Chondrocyte (in vitro differentiated cells): ENCODE measurements around the gene SLC25A47. TPM values are rescaled to one million over a fixed set of nuclear protein-coding genes. Genes with fewer than 3 reads are reported as not detected.
"Not testable (repeated sequence)": the region's sequence is repeated elsewhere in the genome, so short reads cannot be mapped to it uniquely, and the experiment has no call there.

Source experiments
- DNase-seq: peaks from one replicate; pipeline ENCODE4 v3.0.0; 2021; ENCODE audit warnings: mixed read lengths, low spot score
- H3K27ac Mint-ChIP-seq: one replicate; pipeline ENCODE4 v1.8.0; 2021; ENCODE audit warnings: mild to moderate bottlenecking, moderate library complexity, mixed read lengths; ENCODE audit not compliant: unreplicated experiment
- H3K27me3 Mint-ChIP-seq: 2 replicates; pipeline ENCODE4 v1.8.0; 2021; ENCODE audit warnings: low read depth, mixed read lengths
- H3K36me3 Mint-ChIP-seq: 2 replicates; pipeline ENCODE4 v1.8.0; 2021; ENCODE audit warnings: low read depth, mixed read lengths
- H3K4me1 Mint-ChIP-seq: 2 replicates; pipeline ENCODE4 v1.8.0; 2021; ENCODE audit warnings: low read depth, mild to moderate bottlenecking, mixed read lengths
- H3K4me3 Mint-ChIP-seq: one replicate; pipeline ENCODE4 v1.8.0; 2021; ENCODE audit warnings: mild to moderate bottlenecking, moderate library complexity, mixed read lengths; ENCODE audit not compliant: unreplicated experiment
- H3K9me3 Mint-ChIP-seq: 2 replicates; pipeline ENCODE4 v1.8.0; 2021; ENCODE audit warnings: low read depth, mixed read lengths
- CTCF ChIP-seq: fragments of 200-600 bp; sonication (generic); IDR thresholded peaks from 2 replicates; pipeline ENCODE4 v1.5.0; 2021; ENCODE audit warnings: antibody characterized with exemption, mild to moderate bottlenecking, moderate library complexity
- total RNA-seq: library from RNA; stranded (reverse); gene quantifications from 3 replicates; pipeline ENCODE4 v1.2.1, GENCODE V29; 2021

SLC25A47 gene
- total RNA-seq, 1 donor from 2014 or later: not detected

- H3K4me1 Mint-ChIP-seq: peaks cover 14% of the 10 kb centered on the region
- DNase-seq: peak; percentile 59
- TF ChIP-seq CTCF: no peak
- H3K4me3 Mint-ChIP-seq: no peak overlapping the region
- no peaks in the 10 kb centered on the region for H3K9me3 Mint-ChIP-seq
- peaks cover 3% of the 10 kb centered on the region for H3K36me3 Mint-ChIP-seq
- H3K27me3 Mint-ChIP-seq: no peaks in the 10 kb centered on the region
- no peak overlapping the region for H3K27ac Mint-ChIP-seq
These were observed 28.8 kb upstream of the SLC25A47 start for GRCh38 chr14:100294213-100294962.

- H3K4me1 Mint-ChIP-seq: peaks cover 14% of the 10 kb centered on the region
- H3K27ac Mint-ChIP-seq: no peak overlapping the region
- H3K4me3 Mint-ChIP-seq: no peak overlapping the region
- H3K36me3 Mint-ChIP-seq: peaks cover 3% of the 10 kb centered on the region
- no peak for TF ChIP-seq CTCF
- no peaks in the 10 kb centered on the region for H3K9me3 Mint-ChIP-seq
- H3K27me3 Mint-ChIP-seq: no peaks in the 10 kb centered on the region
- no peak for DNase-seq
These were observed 28.2 kb upstream of the SLC25A47 start for GRCh38 chr14:100294963-100295330.

GRCh38 chr14:100295376-100296105 is 27.6 kb upstream of the SLC25A47 start:
- H3K27ac Mint-ChIP-seq: no peak overlapping the region
- H3K9me3 Mint-ChIP-seq: no peaks in the 10 kb centered on the region
- no peak for DNase-seq
- H3K4me1 Mint-ChIP-seq: peaks cover 14% of the 10 kb centered on the region
- peaks cover 3% of the 10 kb centered on the region for H3K36me3 Mint-ChIP-seq
- H3K27me3 Mint-ChIP-seq: no peaks in the 10 kb centered on the region
- no peak overlapping the region for H3K4me3 Mint-ChIP-seq
- TF ChIP-seq CTCF: no peak

- no peak for TF ChIP-seq CTCF
- Mint-ChIP-seq H3K27me3 (no peaks in the 10 kb centered on the region), H3K27ac (no peak overlapping the region), H3K4me1 (peaks cover 10% of the 10 kb centered on the region), H3K4me3 (no peak overlapping the region), H3K9me3 (no peaks in the 10 kb centered on the region), H3K36me3 (peaks cover 3% of the 10 kb centered on the region)
- DNase-seq: no peak
These were observed 27.0 kb upstream of the SLC25A47 start for GRCh38 chr14:100296106-100296651.

- H3K36me3 Mint-ChIP-seq: not testable (repeated sequence)
- peak overlapping the region; percentile 78 for H3K27ac Mint-ChIP-seq
- DNase-seq: peak; percentile 34
These were observed 26.4 kb upstream of the SLC25A47 start for GRCh38 chr14:100296729-100297128.

More at GRCh38 chr14:100296729-100297128, 26.4 kb upstream of the SLC25A47 start:
- H3K9me3 Mint-ChIP-seq, H3K4me3 Mint-ChIP-seq, H3K27me3 Mint-ChIP-seq: not testable (repeated sequence)
- H3K4me1 Mint-ChIP-seq: peaks cover 10% of the 10 kb centered on the region
